Effector memory CD4-positive, alpha-beta T cell (primary cell): ENCODE measurements around the gene MSL2.
"Not testable (repeated sequence)": the region's sequence is repeated elsewhere in the genome, so short reads cannot be mapped to it uniquely, and the experiment has no call there.

Experiments used
- DNase-seq, 3 donors: peaks; one replicate each; pipeline ENCODE4 v3.0.0-alpha.2; 2020
- H3K27ac ChIP-seq: 2 replicates; pipeline ENCODE4 v1.7.0; 2013; ENCODE audit warnings: mild to moderate bottlenecking, low read length, moderate library complexity; ENCODE audit not compliant: insufficient read depth, poor library complexity, severe bottlenecking
- H3K27me3 ChIP-seq: replicated peaks from 2 replicates; pipeline ENCODE4 v1.7.0; 2013; ENCODE audit warnings: mild to moderate bottlenecking, low read length; ENCODE audit not compliant: insufficient read depth, control insufficient read depth, poor library complexity, severe bottlenecking
- H3K36me3 ChIP-seq: 2 replicates; pipeline ENCODE4 v1.7.0; 2013; ENCODE audit warnings: mild to moderate bottlenecking, low read length, moderate library complexity; ENCODE audit not compliant: control insufficient read depth, insufficient read depth
- H3K4me1 ChIP-seq: 2 replicates; pipeline ENCODE4 v1.7.0; 2013; ENCODE audit warnings: low read length, mild to moderate bottlenecking; ENCODE audit not compliant: control insufficient read depth, insufficient read depth, poor library complexity, severe bottlenecking
- H3K4me3 ChIP-seq: 2 replicates; pipeline ENCODE4 v1.7.0; 2013; ENCODE audit warnings: low read length, low read depth, mild to moderate bottlenecking; ENCODE audit not compliant: insufficient read depth, poor library complexity, severe bottlenecking
- H3K9me3 ChIP-seq: 2 replicates; pipeline ENCODE4 v1.7.0; 2013; ENCODE audit warnings: mild to moderate bottlenecking, low read length, moderate library complexity; ENCODE audit not compliant: control insufficient read depth

MSL2 gene

GRCh38 chr3:136177876-136178275 is 18.3 kb downstream of the MSL2 start:
- DNase-seq = no peak
- Histone ChIP-seq H3K27me3 (no peaks in the 10 kb centered on the region), H3K4me1 (peaks cover 40% of the 10 kb centered on the region), H3K36me3 (no peaks in the 10 kb centered on the region), H3K4me3 (no peak overlapping the region), H3K27ac (no peak overlapping the region), H3K9me3 (no peaks in the 10 kb centered on the region)

- peaks cover 41% of the 10 kb centered on the region for H3K4me1 ChIP-seq
- no peaks in the 10 kb centered on the region for H3K27me3 ChIP-seq
- no peaks in the 10 kb centered on the region for H3K36me3 ChIP-seq
- no peak overlapping the region for H3K4me3 ChIP-seq
- no peaks in the 10 kb centered on the region for H3K9me3 ChIP-seq
- no peak overlapping the region for H3K27ac ChIP-seq
- DNase-seq = no peak
These were observed 22.1 kb downstream of the MSL2 start for GRCh38 chr3:136173939-136174490.

- H3K4me1 ChIP-seq = peaks cover 26% of the 10 kb centered on the region
- DNase-seq = no peak
- H3K9me3 ChIP-seq = no peaks in the 10 kb centered on the region
- no peaks in the 10 kb centered on the region for H3K36me3 ChIP-seq
- no peak overlapping the region for H3K4me3 ChIP-seq
- no peaks in the 10 kb centered on the region for H3K27me3 ChIP-seq
- no peak overlapping the region for H3K27ac ChIP-seq
These were observed 25.0 kb downstream of the MSL2 start for GRCh38 chr3:136171097-136171542.

- not testable (repeated sequence) for H3K9me3 ChIP-seq, H3K4me3 ChIP-seq, H3K27me3 ChIP-seq, DNase-seq, H3K36me3 ChIP-seq, H3K27ac ChIP-seq
- H3K4me1 ChIP-seq = peaks cover 17% of the 10 kb centered on the region
These were observed 27.9 kb downstream of the MSL2 start for GRCh38 chr3:136168236-136168635.

- DNase-seq = no peak
- no peak overlapping the region for H3K27ac ChIP-seq
- H3K36me3 ChIP-seq = no peaks in the 10 kb centered on the region
- no peaks in the 10 kb centered on the region for H3K27me3 ChIP-seq
- no peaks in the 10 kb centered on the region for H3K9me3 ChIP-seq
- H3K4me1 ChIP-seq = peaks cover 8% of the 10 kb centered on the region
- no peak overlapping the region for H3K4me3 ChIP-seq
These were observed 29.6 kb downstream of the MSL2 start for GRCh38 chr3:136166507-136166906.

GRCh38 chr3:136163607-136164006 is 32.5 kb downstream of the MSL2 start:
- not testable (repeated sequence) for DNase-seq, H3K27ac ChIP-seq

GRCh38 chr3:136162322-136162721 is 33.8 kb downstream of the MSL2 start:
- H3K9me3 ChIP-seq = no peaks in the 10 kb centered on the region
- H3K27ac ChIP-seq = no peak overlapping the region
- no peak overlapping the region for H3K4me3 ChIP-seq
- no peak for DNase-seq
- H3K36me3 ChIP-seq = no peaks in the 10 kb centered on the region
- H3K27me3 ChIP-seq = no peaks in the 10 kb centered on the region
- peaks cover 3% of the 10 kb centered on the region for H3K4me1 ChIP-seq

More at GRCh38 chr3:136163607-136164006, 32.5 kb downstream of the MSL2 start:
- not testable (repeated sequence) for H3K27me3 ChIP-seq, H3K36me3 ChIP-seq, H3K4me1 ChIP-seq, H3K9me3 ChIP-seq, H3K4me3 ChIP-seq

GRCh38 chr3:136161516-136161915 is 34.6 kb downstream of the MSL2 start:
- Histone ChIP-seq H3K27ac (no peak overlapping the region), H3K4me3 (no peak overlapping the region), H3K9me3 (no peaks in the 10 kb centered on the region), H3K27me3 (no peaks in the 10 kb centered on the region), H3K4me1 (peaks cover 4% of the 10 kb centered on the region), H3K36me3 (no peaks in the 10 kb centered on the region)
- DNase-seq = no peak

- Histone ChIP-seq H3K4me1 (peaks cover 15% of the 10 kb centered on the region), H3K9me3 (no peaks in the 10 kb centered on the region), H3K27ac (no peak overlapping the region), H3K4me3 (no peak overlapping the region), H3K36me3 (peaks cover 19% of the 10 kb centered on the region), H3K27me3 (no peaks in the 10 kb centered on the region)
- DNase-seq = no peak
These were observed 43.2 kb downstream of the MSL2 start for GRCh38 chr3:136152963-136153362.

GRCh38 chr3:136152176-136152843 is 43.8 kb downstream of the MSL2 start:
- Histone ChIP-seq H3K9me3 (no peaks in the 10 kb centered on the region), H3K4me1 (peaks cover 15% of the 10 kb centered on the region), H3K27ac (no peak overlapping the region), H3K27me3 (no peaks in the 10 kb centered on the region), H3K36me3 (peaks cover 19% of the 10 kb centered on the region), H3K4me3 (no peak overlapping the region)
- no peak for DNase-seq
